HEK293 (cell line): ENCODE measurements around the gene ACADVL.

Experiments used
- ATF2 ChIP-seq: fragments of 450-650 bp; formaldehyde crosslinking; IDR thresholded peaks from 2 replicates; pipeline ENCODE4 v1.5.1; 2016; ENCODE audit warnings: missing biosample characterization, missing genetic modification characterization, low read depth
- HOXA7 ChIP-seq: sonication (generic); formaldehyde crosslinking; IDR thresholded peaks from 2 replicates; pipeline ENCODE4 v1.8.1; 2022; ENCODE audit warnings: missing genetic modification reagents, borderline replicate concordance
- IKZF3 ChIP-seq: fragments of 450-650 bp; IDR thresholded peaks from 2 replicates; pipeline ENCODE4 v1.5.0; 2018; ENCODE audit warnings: missing biosample characterization, mild to moderate bottlenecking, missing genetic modification characterization, moderate library complexity
- MEIS1 ChIP-seq: sonication (generic); formaldehyde crosslinking; IDR thresholded peaks from 2 replicates; pipeline ENCODE4 v1.8.1; 2022; ENCODE audit warnings: missing genetic modification reagents, mild to moderate bottlenecking, borderline replicate concordance
- PRDM4 ChIP-seq: fragments of 450-650 bp; formaldehyde crosslinking; IDR thresholded peaks from 2 replicates; pipeline ENCODE4 v1.5.1; 2017; ENCODE audit warnings: missing biosample characterization, missing genetic modification characterization
- REST ChIP-seq: fragments of 450-650 bp; formaldehyde crosslinking; IDR thresholded peaks from 2 replicates; pipeline ENCODE4 v1.5.1; 2016; ENCODE audit warnings: missing biosample characterization, missing genetic modification characterization
- SCRT2 ChIP-seq: fragments of 450-650 bp; formaldehyde crosslinking; IDR thresholded peaks from 2 replicates; pipeline ENCODE4 v1.5.1; 2016; ENCODE audit warnings: missing biosample characterization, missing genetic modification characterization
- TRIM28 ChIP-seq: IDR thresholded peaks from 2 replicates; pipeline ENCODE4 v1.6.1; 2011; ENCODE audit warnings: low read length, control low read depth, borderline replicate concordance
- ZBTB48 ChIP-seq: fragments of 450-650 bp; formaldehyde crosslinking; IDR thresholded peaks from 2 replicates; pipeline ENCODE4 v1.5.1; 2016; ENCODE audit warnings: missing biosample characterization, missing genetic modification characterization
- ZFHX2 ChIP-seq: fragments of 450-650 bp; formaldehyde crosslinking; conservative IDR thresholded peaks from 2 replicates; pipeline ENCODE4 v1.5.1; 2016; ENCODE audit warnings: missing biosample characterization, missing genetic modification characterization
- ZNF138 ChIP-seq: fragments of 450-650 bp; formaldehyde crosslinking; IDR thresholded peaks from 2 replicates; pipeline ENCODE4 v1.5.1; 2016; ENCODE audit warnings: missing biosample characterization, missing genetic modification characterization, borderline replicate concordance
- ZNF155 ChIP-seq: fragments of 450-650 bp; formaldehyde crosslinking; IDR thresholded peaks from 2 replicates; pipeline ENCODE4 v1.5.1; 2016; ENCODE audit warnings: missing biosample characterization, missing genetic modification characterization
- ZNF366 ChIP-seq: fragments of 450-650 bp; formaldehyde crosslinking; conservative IDR thresholded peaks from 2 replicates; pipeline ENCODE4 v1.5.1; 2016; ENCODE audit warnings: missing biosample characterization, missing genetic modification characterization
- ZNF398 ChIP-seq: fragments of 450-650 bp; formaldehyde crosslinking; IDR thresholded peaks from 2 replicates; pipeline ENCODE4 v1.5.1; 2017; ENCODE audit warnings: missing biosample characterization, missing genetic modification characterization
- ZNF544 ChIP-seq: fragments of 450-650 bp; formaldehyde crosslinking; IDR thresholded peaks from 2 replicates; pipeline ENCODE4 v1.5.0; 2017; ENCODE audit warnings: missing biosample characterization, missing genetic modification characterization
- ZNF571 ChIP-seq: fragments of 450-650 bp; formaldehyde crosslinking; IDR thresholded peaks from 2 replicates; pipeline ENCODE4 v1.5.0; 2017; ENCODE audit warnings: missing biosample characterization, missing genetic modification characterization
- ZNF639 ChIP-seq: fragments of 450-650 bp; formaldehyde crosslinking; IDR thresholded peaks from 2 replicates; pipeline ENCODE4 v1.5.1; 2016; ENCODE audit warnings: missing biosample characterization, missing genetic modification characterization
- ZNF830 ChIP-seq: fragments of 450-650 bp; IDR thresholded peaks from 2 replicates; pipeline ENCODE4 v1.5.0; 2018; ENCODE audit warnings: missing biosample characterization, missing genetic modification characterization, low read depth, mild to moderate bottlenecking, moderate library complexity
- TF ChIP-seq, protein P1 (sequence below): fragments of 450-650 bp; formaldehyde crosslinking; IDR thresholded peaks from 2 replicates; pipeline ENCODE4; 2016; ENCODE audit warnings: missing biosample characterization, missing genetic modification characterization
- TF ChIP-seq, protein P2 (sequence below): fragments of 450-650 bp; formaldehyde crosslinking; IDR thresholded peaks from 2 replicates; pipeline ENCODE4 v1.5.1; 2016; ENCODE audit warnings: missing biosample characterization, missing genetic modification characterization, low read depth
- TF ChIP-seq, protein P3 (sequence below): fragments of 450-650 bp; formaldehyde crosslinking; IDR thresholded peaks from 2 replicates; pipeline ENCODE4 v1.5.1; 2016; ENCODE audit warnings: missing biosample characterization, missing genetic modification characterization
- TF ChIP-seq, protein P4 (sequence below): IDR thresholded peaks from 2 replicates; pipeline ENCODE4 v1.6.1; 2011; ENCODE audit warnings: mild to moderate bottlenecking, low read depth, low read length, borderline replicate concordance

Gene ACADVL

DNA sequence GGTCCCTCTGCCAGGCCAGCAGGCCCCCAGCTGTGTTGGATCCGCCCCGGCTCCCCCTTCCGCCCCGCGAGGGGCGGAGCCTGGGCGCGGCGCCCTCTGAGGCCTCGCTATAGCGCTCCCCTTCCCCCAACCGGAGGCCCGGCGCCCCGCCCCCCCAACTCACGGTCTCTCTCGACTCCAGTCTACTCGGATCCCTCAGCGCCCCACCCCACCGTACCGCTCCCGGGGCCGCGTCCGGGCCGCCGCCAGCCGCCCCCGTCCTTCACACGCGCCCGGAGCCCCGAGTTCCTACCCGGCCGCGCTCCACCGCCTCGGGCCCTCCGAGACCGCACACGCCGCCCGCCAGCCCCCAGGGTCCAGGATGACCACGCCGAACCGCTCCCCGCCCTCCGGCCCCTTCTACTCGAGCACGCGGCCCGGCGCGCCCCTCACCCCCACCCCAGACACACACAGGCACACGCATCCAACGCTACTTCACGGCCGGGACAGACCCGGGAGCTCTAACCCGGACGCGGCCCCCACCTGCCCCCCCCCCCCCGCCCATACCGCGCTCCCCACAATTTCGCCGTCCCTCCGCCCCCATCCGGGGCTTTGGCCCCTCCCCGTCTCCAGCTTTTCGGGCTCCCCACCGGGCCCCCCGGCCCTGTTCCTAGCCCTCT is 18.2 kb downstream of the ACADVL start (continued):
- TF ChIP-seq MEIS1 (CRISPR knock-in tag) (no peak), HOXA7 (no peak), ZFHX2 (no peak; the same call in 1 of the 2 replicates), ZNF544 (tag by site-specific recombination) (no peak), ZNF366 (tag by site-specific recombination) (no peak), ATF2 (tag by site-specific recombination) (no peak), ZNF155 (tag by site-specific recombination) (no peak), ZBTB48 (tag by site-specific recombination) (no peak), IKZF3 (no peak), PRDM4 (tag by site-specific recombination) (no peak), ZNF830 (no peak), TRIM28 (no peak), REST (tag by site-specific recombination) (no peak), ZNF571 (tag by site-specific recombination) (no peak), SCRT2 (tag by site-specific recombination) (no peak), ZNF398 (tag by site-specific recombination) (peak; percentile 45; the same call in 1 of the 2 replicates), ZNF138 (no peak), ZNF639 (tag by site-specific recombination) (no peak)
- TF ChIP-seq, protein P1, sequence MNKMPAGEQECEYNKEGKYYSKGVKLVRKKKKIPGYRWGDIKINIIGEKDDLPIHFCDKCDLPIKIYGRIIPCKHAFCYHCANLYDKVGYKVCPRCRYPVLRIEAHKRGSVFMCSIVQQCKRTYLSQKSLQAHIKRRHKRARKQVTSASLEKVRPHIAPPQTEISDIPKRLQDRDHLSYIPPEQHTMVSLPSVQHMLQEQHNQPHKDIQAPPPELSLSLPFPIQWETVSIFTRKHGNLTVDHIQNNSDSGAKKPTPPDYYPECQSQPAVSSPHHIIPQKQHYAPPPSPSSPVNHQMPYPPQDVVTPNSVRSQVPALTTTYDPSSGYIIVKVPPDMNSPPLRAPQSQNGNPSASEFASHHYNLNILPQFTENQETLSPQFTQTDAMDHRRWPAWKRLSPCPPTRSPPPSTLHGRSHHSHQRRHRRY, result no peak
- TF ChIP-seq, protein P2, sequence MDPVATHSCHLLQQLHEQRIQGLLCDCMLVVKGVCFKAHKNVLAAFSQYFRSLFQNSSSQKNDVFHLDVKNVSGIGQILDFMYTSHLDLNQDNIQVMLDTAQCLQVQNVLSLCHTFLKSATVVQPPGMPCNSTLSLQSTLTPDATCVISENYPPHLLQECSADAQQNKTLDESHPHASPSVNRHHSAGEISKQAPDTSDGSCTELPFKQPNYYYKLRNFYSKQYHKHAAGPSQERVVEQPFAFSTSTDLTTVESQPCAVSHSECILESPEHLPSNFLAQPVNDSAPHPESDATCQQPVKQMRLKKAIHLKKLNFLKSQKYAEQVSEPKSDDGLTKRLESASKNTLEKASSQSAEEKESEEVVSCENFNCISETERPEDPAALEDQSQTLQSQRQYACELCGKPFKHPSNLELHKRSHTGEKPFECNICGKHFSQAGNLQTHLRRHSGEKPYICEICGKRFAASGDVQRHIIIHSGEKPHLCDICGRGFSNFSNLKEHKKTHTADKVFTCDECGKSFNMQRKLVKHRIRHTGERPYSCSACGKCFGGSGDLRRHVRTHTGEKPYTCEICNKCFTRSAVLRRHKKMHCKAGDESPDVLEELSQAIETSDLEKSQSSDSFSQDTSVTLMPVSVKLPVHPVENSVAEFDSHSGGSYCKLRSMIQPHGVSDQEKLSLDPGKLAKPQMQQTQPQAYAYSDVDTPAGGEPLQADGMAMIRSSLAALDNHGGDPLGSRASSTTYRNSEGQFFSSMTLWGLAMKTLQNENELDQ (tag by site-specific recombination), result no peak
- TF ChIP-seq, protein P3, sequence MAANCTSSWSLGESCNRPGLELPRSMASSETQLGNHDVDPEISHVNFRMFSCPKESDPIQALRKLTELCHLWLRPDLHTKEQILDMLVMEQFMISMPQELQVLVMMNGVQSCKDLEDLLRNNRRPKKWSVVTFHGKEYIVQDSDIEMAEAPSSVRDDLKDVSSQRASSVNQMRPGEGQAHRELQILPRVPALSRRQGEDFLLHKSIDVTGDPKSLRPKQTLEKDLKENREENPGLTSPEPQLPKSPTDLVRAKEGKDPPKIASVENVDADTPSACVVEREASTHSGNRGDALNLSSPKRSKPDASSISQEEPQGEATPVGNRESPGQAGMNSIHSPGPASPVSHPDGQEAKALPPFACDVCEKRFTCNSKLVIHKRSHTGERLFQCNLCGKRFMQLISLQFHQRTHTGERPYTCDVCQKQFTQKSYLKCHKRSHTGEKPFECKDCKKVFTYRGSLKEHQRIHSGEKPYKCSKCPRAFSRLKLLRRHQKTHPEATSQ (tag by site-specific recombination), result no peak
- TF ChIP-seq, protein P4, sequence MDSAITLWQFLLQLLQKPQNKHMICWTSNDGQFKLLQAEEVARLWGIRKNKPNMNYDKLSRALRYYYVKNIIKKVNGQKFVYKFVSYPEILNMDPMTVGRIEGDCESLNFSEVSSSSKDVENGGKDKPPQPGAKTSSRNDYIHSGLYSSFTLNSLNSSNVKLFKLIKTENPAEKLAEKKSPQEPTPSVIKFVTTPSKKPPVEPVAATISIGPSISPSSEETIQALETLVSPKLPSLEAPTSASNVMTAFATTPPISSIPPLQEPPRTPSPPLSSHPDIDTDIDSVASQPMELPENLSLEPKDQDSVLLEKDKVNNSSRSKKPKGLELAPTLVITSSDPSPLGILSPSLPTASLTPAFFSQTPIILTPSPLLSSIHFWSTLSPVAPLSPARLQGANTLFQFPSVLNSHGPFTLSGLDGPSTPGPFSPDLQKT, result no peak
